HG03558 (cell line): ENCODE measurements around the gene E2F4.

ENCODE experiments used
- ATAC-seq: cut with Tn5 transposase; IDR thresholded peaks from one replicate; pipeline ENCODE4 v1.9.1; 2021; ENCODE audit warnings: moderate number of reproducible peaks; ENCODE audit not compliant: unreplicated experiment; ENCODE audit errors: extremely low read depth

The E2F4 gene

GRCh38 chr16:67190041-67190440 lies 1.9 kb upstream of the E2F4 start, which contains the start of gene EXOC3L1:
EXOC3L1 (minus strand) TSS chr16:67190136; CDS start chr16:67189676, 460 bp downstream.
- ATAC-seq = no peak

- ATAC-seq = no peak
These were observed 1.2 kb upstream of the E2F4 start for GRCh38 chr16:67190448-67191399.

- ATAC-seq = no peak
These were observed 452 bp upstream of the E2F4 start for GRCh38 chr16:67191411-67191994.

- no peak for ATAC-seq
These were observed 916 bp downstream of the E2F4 start for GRCh38 chr16:67192781-67193361.

- ATAC-seq = no peak
These were observed 1.6 kb downstream of the E2F4 start for GRCh38 chr16:67193536-67193935.

- no peak for ATAC-seq
These were observed 2.3 kb downstream of the E2F4 start for GRCh38 chr16:67194260-67194659.

- ATAC-seq = no peak
These were observed 3.7 kb downstream of the E2F4 start for GRCh38 chr16:67195676-67196075.

GRCh38 chr16:67196881-67197280 lies 4.9 kb downstream of the E2F4 start:
- no peak for ATAC-seq

- ATAC-seq = no peak
These were observed 5.7 kb downstream of the E2F4 start for GRCh38 chr16:67197704-67198103.

GRCh38 chr16:67198238-67198734 lies 6.3 kb downstream of the E2F4 start:
- ATAC-seq = no peak

- no peak for ATAC-seq
These were observed 7.3 kb downstream of the E2F4 start, which contains the start of gene ELMO3 for GRCh38 chr16:67199011-67199807. ELMO3 (plus strand) TSS chr16:67199131; CDS start chr16:67199327, 196 bp downstream.

- no peak for ATAC-seq
These were observed 7.8 kb downstream of the E2F4 start for GRCh38 chr16:67199808-67200198.

GRCh38 chr16:67200491-67200890 lies 8.5 kb downstream of the E2F4 start:
- ATAC-seq = no peak

- no peak for ATAC-seq
These were observed 9.7 kb downstream of the E2F4 start for GRCh38 chr16:67201411-67202345.

GRCh38 chr16:67202426-67202825 lies 10.5 kb downstream of the E2F4 start:
- no peak for ATAC-seq

- ATAC-seq = no peak
These were observed 11.1 kb downstream of the E2F4 start for GRCh38 chr16:67202956-67203493.

GRCh38 chr16:67204076-67204475 lies 12.1 kb downstream of the E2F4 start:
- no peak for ATAC-seq

GRCh38 chr16:67206129-67206837 lies 14.3 kb downstream of the E2F4 start:
- ATAC-seq = no peak
